Measurements from ENCODE around the gene AKR1E2.

Gene AKR1E2

GRCh38 chr10:4843525-4844180, 17.6 kb downstream of the AKR1E2 start:
- TF ChIP-seq EZH2phosphoT487 (IDR thresholded peaks at IDR 0.05; ENCODE audit: borderline replicate concordance, low read length) (no peak), CTCF (IDR thresholded peaks at IDR 0.05; ENCODE audit: low read depth, low read length, poor library complexity, severe bottlenecking) (no peak)
- no peaks in the 10 kb centered on the region for H3K27me3 ChIP-seq (ENCODE audit: control insufficient read depth, low read length)
- no peak overlapping the region for H3K27ac ChIP-seq (ENCODE audit: low read depth, low read length)
- H3K4me2 ChIP-seq (ENCODE audit: low read length), result no peak overlapping the region
- H3K4me1 ChIP-seq (ENCODE audit: control insufficient read depth, low read length), result no peaks in the 10 kb centered on the region
- no peaks in the 10 kb centered on the region for H3K9me2 ChIP-seq (replicated peaks; ENCODE audit: control insufficient read depth, low read length)
- no peaks in the 10 kb centered on the region for H3K36me3 ChIP-seq (ENCODE audit: control insufficient read depth, low read length)
- no peak overlapping the region for H3K4me3 ChIP-seq (ENCODE audit: low read length)
- H3K79me2 ChIP-seq (ENCODE audit: control insufficient read depth, low read length), result no peaks in the 10 kb centered on the region
- no peaks in the 10 kb centered on the region for H3F3A ChIP-seq (ENCODE audit: control insufficient read depth, insufficient read depth)
- no peaks in the 10 kb centered on the region for H4K20me1 ChIP-seq (ENCODE audit: control insufficient read depth, insufficient read depth, low read depth, low read length)
- no peaks in the 10 kb centered on the region for H3K9me3 ChIP-seq (ENCODE audit: control insufficient read depth, insufficient read depth, low read length)

- no peaks in the 10 kb centered on the region for H3K36me3 ChIP-seq (ENCODE audit: control insufficient read depth, low read length)
- H3K4me2 ChIP-seq (ENCODE audit: low read length), result no peak overlapping the region
- no peaks in the 10 kb centered on the region for H3K9me3 ChIP-seq (ENCODE audit: control insufficient read depth, insufficient read depth, low read length)
- no peak for TF ChIP-seq EZH2phosphoT487 (IDR thresholded peaks at IDR 0.05; ENCODE audit: borderline replicate concordance, low read length)
- no peak for TF ChIP-seq CTCF (IDR thresholded peaks at IDR 0.05; ENCODE audit: low read depth, low read length, poor library complexity, severe bottlenecking)
- H3K4me3 ChIP-seq (ENCODE audit: low read length), result no peak overlapping the region
- H3K79me2 ChIP-seq (ENCODE audit: control insufficient read depth, low read length), result no peaks in the 10 kb centered on the region
- H4K20me1 ChIP-seq (ENCODE audit: control insufficient read depth, insufficient read depth, low read depth, low read length), result no peaks in the 10 kb centered on the region
- H3F3A ChIP-seq (ENCODE audit: control insufficient read depth, insufficient read depth), result no peaks in the 10 kb centered on the region
- H3K4me1 ChIP-seq (ENCODE audit: control insufficient read depth, low read length), result peaks cover 7% of the 10 kb centered on the region
- no peaks in the 10 kb centered on the region for H3K9me2 ChIP-seq (replicated peaks; ENCODE audit: control insufficient read depth, low read length)
- no peak overlapping the region for H3K27ac ChIP-seq (ENCODE audit: low read depth, low read length)
- H3K27me3 ChIP-seq (ENCODE audit: control insufficient read depth, low read length), result no peaks in the 10 kb centered on the region
Measured at GRCh38 chr10:4844864-4845263, 18.9 kb downstream of the AKR1E2 start.

GRCh38 chr10:4845766-4846165, 19.8 kb downstream of the AKR1E2 start:
- Histone ChIP-seq H3K79me2 (ENCODE audit: control insufficient read depth, low read length) (no peaks in the 10 kb centered on the region), H3K9me3 (ENCODE audit: control insufficient read depth, insufficient read depth, low read length) (no peaks in the 10 kb centered on the region), H4K20me1 (ENCODE audit: control insufficient read depth, insufficient read depth, low read depth, low read length) (no peaks in the 10 kb centered on the region), H3F3A (ENCODE audit: control insufficient read depth, insufficient read depth) (no peaks in the 10 kb centered on the region), H3K9me2 (replicated peaks; ENCODE audit: control insufficient read depth, low read length) (no peaks in the 10 kb centered on the region), H3K27me3 (ENCODE audit: control insufficient read depth, low read length) (no peaks in the 10 kb centered on the region), H3K4me2 (ENCODE audit: low read length) (no peak overlapping the region), H3K4me1 (ENCODE audit: control insufficient read depth, low read length) (peaks cover 9% of the 10 kb centered on the region), H3K4me3 (ENCODE audit: low read length) (no peak overlapping the region), H3K36me3 (ENCODE audit: control insufficient read depth, low read length) (no peaks in the 10 kb centered on the region), H3K27ac (ENCODE audit: low read depth, low read length) (no peak overlapping the region)
- TF ChIP-seq EZH2phosphoT487 (IDR thresholded peaks at IDR 0.05; ENCODE audit: borderline replicate concordance, low read length) (no peak), CTCF (IDR thresholded peaks at IDR 0.05; ENCODE audit: low read depth, low read length, poor library complexity, severe bottlenecking) (no peak)
